ENCODE measurements around the gene CLDN20.

- no peak for TF ChIP-seq CTCF (IDR thresholded peaks at IDR 0.05; ENCODE audit: insufficient read depth, low read length, poor library complexity, severe bottlenecking)
- no peak for TF ChIP-seq EZH2phosphoT487 (conservative IDR thresholded peaks at IDR 0.05; ENCODE audit: low read length)
Observed at GRCh38 chr6:155263373-155264063, at the start of gene CLDN20.

Data from SU-DHL-6 (cell line).